NCI-H524 treated with DMSO at 0.1 percent for 48 hours (cell line): ENCODE results near the gene SRC.

ENCODE experiments used
- DNase-seq: peaks from one replicate; lab custom pipeline; 2025; lab: John Stamatoyannopoulos, UW

Gene SRC

DNA sequence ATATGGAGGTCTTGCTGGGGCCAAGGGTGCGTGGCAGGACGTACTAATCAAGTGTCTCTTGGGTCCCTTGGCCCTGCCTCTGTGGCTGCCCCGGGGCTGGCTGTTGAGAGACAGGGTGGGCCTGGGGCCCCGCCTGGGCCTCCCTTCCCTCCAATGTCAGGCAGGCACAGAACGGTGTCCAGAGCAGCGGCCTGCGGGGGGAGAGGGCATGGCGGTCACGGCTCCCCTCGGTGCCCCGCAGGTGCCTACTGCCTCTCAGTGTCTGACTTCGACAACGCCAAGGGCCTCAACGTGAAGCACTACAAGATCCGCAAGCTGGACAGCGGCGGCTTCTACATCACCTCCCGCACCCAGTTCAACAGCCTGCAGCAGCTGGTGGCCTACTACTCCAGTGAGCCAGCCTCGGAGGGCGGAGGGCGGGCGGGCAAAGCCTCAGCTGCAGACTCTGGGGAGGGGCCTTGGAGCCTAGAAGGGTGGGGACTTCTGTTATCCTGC is 50.0 kb downstream of the SRC start:
- DNase-seq = peak; percentile 87

DNA sequence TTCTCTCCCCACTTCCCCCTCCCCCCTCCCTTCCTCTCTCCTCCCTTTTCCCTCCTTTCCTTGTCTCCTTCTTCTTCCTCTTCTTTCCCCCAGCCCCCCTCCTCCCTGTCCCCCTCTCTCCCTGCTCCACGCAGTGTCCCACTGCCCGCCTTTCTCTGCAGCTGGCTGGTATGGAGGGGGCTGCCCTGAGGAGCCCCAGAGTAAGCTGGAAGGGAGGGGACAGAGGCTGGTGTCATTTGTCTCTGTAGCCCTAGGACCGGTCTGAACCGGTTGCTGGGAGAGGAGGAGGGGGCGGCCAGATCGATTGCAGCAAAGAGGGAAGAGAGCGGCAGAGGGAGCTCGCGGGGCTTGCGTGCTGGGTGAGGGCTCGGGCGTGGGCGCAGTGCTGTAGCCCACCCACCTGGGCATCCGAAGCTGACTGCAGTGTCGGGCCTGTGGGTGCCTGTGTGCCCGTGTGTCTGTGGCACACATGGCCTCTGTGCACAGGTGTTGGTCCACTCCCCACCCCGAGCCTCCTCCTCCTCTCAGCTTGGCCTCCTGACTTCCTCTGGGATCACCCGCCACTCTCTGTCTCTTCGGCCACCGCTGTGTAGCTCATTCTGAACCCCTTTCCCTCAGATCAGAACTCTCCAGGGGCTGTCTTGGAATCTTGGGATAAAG is 50.6 kb downstream of the SRC start:
- peak; percentile 85 for DNase-seq

DNA sequence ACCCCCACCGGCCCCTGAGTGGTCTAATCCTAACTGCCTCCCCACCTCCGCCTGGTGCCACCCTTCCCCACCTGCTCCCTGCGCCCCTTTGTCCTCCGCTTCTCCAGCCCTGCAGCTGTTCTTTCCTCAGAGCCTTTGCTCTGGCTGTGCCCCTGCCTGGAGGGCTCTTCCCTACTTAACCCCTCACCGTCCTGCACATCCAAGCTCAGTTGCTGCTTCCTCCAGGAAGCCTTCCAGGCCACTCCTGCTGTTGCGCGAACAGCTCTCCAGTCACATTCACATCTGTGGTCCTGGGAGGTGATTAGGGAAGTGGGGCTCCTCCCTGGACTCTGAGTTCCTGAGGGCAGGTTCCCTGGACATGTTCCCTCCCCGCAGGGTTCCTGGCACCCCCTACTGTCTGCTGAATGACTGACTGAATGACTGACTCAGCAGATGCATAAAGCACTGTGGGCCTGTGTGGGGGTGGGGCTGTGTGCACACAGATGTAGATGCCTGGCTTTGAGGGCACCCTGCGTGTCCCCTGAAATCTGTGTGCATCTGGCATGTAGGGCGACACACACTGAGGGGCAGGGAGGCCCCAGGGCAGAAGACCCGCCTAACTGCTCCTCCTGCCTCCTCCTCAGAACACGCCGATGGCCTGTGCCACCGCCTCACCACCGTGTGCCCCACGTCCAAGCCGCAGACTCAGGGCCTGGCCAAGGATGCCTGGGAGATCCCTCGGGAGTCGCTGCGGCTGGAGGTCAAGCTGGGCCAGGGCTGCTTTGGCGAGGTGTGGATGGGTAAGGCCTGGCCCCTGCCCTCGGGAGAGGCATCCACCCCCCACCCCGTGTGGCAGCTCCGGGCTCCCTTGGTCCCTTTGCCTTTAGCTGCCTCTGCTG is 51.4 kb downstream of the SRC start:
- no peak for DNase-seq

DNA sequence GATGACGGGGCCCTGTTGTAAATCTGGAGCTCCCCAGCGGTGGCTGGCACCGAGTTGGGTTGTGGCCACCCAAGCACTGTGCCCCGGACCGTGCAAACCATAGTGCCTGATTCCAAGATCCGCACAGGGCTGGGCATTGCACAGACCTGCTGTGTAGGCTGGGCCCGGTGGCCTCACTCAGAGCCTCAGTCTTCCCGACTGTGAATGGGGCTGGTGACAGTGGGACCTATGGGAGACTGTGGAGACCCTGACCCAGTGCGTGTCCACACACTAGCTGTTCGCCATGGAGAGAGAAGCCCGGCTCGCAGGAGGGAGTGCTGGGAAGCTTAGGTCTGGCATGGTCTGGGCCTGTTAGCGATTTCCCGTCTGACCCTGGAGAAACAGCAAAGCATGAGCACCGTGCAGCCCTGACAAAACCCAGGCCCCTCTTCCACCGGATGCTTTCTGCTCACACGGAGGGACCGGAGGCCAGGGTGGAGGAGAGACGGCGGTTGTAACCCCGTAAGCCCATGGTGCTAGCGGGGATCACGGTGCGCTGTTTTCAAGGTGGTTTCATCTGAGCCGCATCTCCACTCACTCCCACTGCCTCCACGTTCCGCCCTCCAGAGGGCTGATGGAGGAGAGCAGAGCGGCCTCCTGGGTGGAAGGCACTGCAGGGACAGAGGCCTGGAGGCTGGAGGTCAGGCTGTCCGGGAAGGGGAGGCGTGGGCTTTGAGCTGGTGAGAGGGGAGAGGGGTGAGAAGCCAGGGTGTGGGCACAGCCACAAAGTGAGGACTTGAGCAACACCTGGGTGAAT is 52.2 kb downstream of the SRC start:
- no peak for DNase-seq

DNA sequence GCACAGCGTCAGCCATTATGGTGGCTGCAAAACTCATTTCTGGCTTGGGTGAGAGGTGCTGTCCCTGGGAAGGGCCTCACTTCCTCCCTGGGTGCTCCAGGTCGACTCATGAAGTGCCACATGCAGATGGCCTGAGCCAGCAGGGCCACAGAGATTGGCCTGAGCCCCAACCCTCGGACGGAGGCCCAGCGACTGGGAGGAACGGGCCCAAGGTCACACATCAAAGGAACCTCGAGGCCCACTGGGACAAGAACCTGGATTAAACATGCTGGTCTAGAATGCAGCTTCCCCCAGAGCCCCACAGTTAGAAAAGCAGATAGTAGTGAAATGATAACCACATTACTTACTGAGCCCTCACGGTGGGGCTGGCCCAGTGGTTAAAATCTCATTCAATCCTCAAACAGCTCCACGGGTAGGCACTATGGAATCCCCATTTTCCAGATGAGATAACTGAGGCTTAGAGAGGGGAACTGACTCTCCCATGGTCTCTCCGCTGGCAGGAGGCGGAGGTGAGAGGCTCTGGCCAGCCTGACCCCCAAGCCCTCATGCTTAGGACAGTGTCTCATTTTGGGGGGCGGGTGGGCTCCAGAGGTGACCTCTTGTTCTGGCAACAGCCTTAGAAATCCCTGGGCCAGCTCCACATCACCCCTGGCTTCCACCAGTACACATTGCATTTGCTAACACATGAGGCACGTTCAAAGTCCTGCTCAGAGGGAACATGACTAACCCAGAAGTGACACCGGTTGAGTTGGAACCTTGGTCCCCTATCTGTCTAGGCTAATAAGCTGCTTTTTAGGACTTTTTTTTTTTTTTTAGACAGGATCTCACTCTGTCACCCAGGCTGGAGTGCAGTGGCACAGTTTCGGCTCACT is 53.0 kb downstream of the SRC start:
- DNase-seq = no peak

GRCh38 chr20:37401282-37401929 is 55.5 kb downstream of the SRC start:
- no peak for DNase-seq

DNA sequence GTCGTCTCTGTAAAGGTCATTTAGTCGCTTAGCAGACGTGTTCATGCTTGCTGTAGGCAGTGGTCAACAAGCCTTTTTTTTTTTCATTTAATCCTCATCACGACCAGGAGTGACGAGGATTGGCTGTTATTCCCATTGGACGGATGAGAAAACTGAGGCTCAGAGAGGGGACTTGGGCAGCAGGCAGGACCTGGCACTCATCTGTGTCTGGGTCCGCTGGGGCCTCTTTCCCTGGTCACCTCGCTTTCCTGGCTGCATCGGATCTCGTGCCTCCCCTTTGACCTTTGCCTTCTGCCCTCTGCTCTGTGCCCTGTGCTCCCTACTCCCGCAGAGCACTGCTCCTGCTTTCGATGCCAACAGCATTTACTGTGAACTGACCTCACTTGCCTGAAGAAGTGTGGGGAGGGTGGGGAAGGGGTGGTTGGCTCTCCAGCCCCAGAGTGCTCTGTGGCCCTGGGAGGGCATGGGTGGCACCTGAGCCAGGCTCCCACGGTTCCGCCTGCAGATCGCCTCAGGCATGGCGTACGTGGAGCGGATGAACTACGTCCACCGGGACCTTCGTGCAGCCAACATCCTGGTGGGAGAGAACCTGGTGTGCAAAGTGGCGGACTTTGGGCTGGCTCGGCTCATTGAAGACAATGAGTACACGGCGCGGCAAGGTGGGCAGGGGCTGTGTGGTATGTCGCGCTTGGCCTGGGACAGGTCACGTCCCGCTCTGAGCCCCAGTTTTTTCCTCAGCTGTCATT is 56.2 kb downstream of the SRC start:
- DNase-seq = no peak

- no peak for DNase-seq
Measured at GRCh38 chr20:37403107-37404033, 57.4 kb downstream of the SRC start.

GRCh38 chr20:37404461-37404890 is 58.5 kb downstream of the SRC start:
- no peak for DNase-seq

DNA sequence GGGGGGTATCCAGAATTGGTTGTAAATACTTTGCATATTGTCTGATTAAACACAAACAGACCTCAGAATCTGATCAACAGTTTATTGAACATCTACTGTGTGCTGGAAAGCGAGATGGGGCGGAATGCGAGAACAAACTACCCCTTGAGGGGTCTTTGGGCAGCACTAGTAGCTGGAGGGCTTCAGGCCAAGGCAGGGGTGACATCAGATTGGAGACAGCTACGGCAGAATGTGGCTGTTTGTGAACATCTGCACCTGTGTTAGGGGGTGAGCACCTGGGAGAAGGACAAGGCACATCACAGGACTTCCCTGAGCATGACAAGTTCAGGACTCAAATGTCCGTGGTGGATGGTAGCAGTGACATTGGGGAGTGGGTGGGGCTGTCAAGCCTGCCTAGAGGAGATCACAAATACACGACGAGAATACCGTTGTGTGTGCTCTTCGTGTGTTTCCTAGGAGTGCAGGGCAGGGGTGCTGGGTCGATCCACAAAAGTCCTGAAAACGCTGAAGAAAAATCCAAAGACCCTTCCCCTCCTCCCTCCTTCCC is 59.5 kb downstream of the SRC start:
- no peak for DNase-seq

GRCh38 chr20:37406010-37406998 is 60.4 kb downstream of the SRC start:
- no peak for DNase-seq

- DNase-seq = no peak
Measured at GRCh38 chr20:37407019-37407566, 61.2 kb downstream of the SRC start.

DNA sequence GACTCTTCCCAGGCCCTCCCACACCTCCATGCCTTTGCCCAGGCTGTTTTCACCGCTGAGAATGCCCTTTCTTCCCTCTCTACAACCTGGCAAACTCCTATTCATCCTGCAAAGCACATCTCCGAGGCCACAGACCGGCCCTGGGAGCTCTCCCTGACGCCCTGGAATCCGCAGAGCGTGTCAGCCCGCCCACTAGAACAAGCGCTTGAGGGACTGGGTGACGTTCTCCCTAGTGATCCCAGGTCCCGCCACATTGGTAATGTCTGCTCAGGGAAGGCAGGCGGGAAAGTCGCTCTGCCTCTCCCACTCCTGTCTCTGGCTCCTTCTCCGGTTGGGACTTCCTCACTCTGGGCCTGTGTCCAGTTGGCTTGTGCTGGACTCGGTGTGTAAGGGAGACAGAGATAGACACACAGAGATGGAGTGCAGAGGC is 61.6 kb downstream of the SRC start:
- DNase-seq = no peak

DNA sequence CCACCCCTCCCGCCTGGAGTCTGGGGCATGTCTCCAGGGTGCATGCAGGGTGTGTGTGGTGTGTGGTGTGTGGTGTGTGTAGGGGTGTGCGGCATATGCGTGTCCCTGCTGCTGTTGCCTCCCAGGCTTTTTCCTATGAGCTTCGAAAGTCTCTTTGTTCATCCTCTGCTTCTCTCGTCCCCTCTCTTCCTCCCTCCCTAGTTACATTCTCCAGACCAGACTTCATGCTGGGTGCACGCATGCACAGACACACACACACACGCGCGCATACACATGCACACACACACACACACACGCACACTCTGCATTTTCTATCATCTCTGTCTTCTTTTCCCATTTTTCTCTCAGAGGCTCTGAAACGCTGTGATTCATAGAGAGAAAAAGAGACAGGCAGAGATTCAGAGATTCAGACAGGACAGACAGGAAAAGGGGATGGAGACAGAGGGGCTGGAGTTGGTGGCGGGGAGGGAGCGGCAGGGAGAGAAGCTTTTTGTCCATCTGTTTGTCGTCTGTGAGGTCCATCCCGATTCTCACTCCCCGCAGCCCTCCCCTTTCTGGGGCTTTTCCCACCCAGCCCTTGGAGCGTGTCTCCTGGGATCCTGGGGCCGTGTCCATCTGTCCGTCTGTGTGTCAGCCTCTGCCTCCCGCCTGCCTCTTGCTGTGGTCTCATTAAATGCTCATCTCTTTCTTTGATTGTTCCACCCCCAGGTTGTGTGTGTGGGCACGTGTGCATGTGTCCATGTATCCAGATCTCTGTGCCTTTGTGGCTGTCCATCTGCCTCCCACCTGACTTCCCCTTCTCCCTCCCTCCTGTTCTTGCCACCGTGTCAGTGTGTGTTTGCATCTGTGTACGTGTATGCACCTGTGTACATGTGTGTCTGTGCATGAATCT is 62.6 kb downstream of the SRC start:
- peak; percentile 75 for DNase-seq

DNA sequence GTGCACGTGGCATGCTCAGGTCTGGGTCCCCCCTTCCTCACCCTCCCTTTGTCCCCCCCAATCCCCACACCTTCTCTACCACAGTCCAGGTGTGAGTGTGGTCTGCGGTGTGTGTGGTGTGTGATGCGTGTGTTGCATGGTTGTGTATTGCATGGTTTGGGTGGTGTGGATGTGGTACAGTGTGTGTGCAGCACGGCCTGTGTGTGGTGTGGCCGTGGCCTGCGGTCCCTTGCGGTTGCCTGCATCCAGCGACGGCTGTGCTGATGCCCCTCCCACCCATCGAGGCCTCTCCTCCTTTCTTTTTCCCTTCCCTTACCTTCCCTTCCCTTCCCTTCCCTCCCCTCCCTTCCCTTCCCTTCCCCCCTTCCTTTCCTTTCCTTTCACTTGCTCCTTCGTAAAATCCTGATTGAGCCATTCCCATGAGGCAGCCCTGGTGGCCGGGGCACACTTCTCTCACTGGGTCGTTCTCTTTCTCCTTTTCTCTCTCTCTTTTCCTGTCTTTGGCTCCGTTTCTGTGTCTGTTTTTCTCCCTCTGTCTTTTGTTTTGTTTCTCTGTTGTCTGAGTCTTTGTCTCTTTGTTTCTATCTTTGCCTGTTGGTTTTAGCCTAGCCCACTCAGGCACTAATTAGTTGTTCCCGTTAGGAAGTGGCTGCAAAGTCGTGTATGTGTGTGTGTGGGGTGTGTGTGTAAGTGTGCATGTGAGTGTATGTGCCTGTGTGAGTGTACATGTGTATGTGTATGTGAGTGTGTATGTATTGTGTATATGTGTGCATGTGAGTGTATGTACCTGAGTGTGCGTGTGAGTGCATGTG is 65.7 kb downstream of the SRC start:
- no peak for DNase-seq
